Left ventricle myocardium inferior (tissue), 1 donor: Measurements from ENCODE around the gene DIAPH3. TPM values are rescaled to one million over a fixed set of nuclear protein-coding genes. Genes with fewer than 3 reads are reported as not detected.

Experiments used
- DNase-seq: peaks from one replicate; pipeline ENCODE4 v3.0.0-alpha.2; 2020
- H3K27ac ChIP-seq: fragments of 200-600 bp; replicated peaks from 2 replicates; pipeline ENCODE4 v1.8.0; 2021
- H3K27me3 ChIP-seq: fragments of 200-600 bp; 2 replicates; pipeline ENCODE4 v1.8.0; 2021; ENCODE audit warnings: low read depth
- H3K36me3 ChIP-seq: fragments of 200-600 bp; 2 replicates; pipeline ENCODE4 v1.8.0; 2021
- H3K4me1 ChIP-seq: fragments of 200-600 bp; 2 replicates; pipeline ENCODE4 v1.8.0; 2021
- H3K4me3 ChIP-seq: fragments of 200-600 bp; 2 replicates; pipeline ENCODE4 v1.8.0; 2021; ENCODE audit warnings: mild to moderate bottlenecking, moderate library complexity
- H3K9me3 ChIP-seq: fragments of 200-600 bp; replicated peaks from 2 replicates; pipeline ENCODE4 v1.8.0; 2021
- intact Hi-C: fragments of 100-400 bp; cut with micrococcal nuclease; formaldehyde crosslinking; loops from one replicate; pipeline ENCODE4 v1.11.0; 2022
- total RNA-seq: library from RNA; stranded (reverse); fragmentation: NEBNext Ultra II Directional; extraction: Animal tissue kit (Norgen Biotek cat#: 25700); gene quantifications from one replicate; pipeline ENCODE4 v1.2.1, GENCODE V29; 2021
- TF ChIP-seq, protein P1 (sequence below): fragments of 200-600 bp; IDR thresholded peaks from 2 replicates; pipeline ENCODE4 v1.8.0; 2021; ENCODE audit warnings: antibody characterized with exemption, mild to moderate bottlenecking, borderline replicate concordance
- donor health status: DM: no; HTN: yes; CAD: no; lungs with severe emphysema.

The DIAPH3 gene
- total RNA-seq, 1 donor from 2014 or later, result 0.25 TPM

DNA sequence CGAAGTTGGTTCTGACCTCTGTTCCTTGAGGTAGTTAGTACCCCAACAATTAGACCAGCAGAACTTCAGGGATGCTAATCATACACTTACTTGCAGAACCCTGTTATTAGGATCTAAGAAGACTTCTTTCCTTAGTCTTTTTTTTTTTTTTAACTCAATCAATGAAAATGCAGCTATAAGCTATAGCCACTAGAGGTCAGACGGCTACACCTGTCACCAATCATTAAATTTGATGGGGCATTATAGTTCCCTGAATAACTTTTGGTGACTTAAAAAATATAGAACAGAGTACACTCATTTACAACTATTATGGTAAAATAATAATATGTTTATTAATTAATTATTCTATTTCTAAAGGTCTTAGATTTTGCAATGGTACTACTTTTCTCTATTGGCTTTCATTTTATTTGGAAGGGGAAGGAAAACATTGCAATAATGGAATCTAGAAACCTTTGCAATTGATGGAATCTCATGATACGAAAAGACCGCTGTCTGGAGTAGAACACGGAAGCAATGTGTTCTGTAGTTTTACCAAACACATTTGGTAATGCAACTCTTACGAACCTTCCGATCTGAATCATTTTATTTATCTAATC, 483.2 kb downstream of the DIAPH3 start:
- no peak overlapping the region for H3K27ac ChIP-seq
- no peak for DNase-seq
- no peaks in the 10 kb centered on the region for H3K9me3 ChIP-seq
- H3K36me3 ChIP-seq, result no peaks in the 10 kb centered on the region
- intact Hi-C loops, result no loop called here
- TF ChIP-seq, protein P1, sequence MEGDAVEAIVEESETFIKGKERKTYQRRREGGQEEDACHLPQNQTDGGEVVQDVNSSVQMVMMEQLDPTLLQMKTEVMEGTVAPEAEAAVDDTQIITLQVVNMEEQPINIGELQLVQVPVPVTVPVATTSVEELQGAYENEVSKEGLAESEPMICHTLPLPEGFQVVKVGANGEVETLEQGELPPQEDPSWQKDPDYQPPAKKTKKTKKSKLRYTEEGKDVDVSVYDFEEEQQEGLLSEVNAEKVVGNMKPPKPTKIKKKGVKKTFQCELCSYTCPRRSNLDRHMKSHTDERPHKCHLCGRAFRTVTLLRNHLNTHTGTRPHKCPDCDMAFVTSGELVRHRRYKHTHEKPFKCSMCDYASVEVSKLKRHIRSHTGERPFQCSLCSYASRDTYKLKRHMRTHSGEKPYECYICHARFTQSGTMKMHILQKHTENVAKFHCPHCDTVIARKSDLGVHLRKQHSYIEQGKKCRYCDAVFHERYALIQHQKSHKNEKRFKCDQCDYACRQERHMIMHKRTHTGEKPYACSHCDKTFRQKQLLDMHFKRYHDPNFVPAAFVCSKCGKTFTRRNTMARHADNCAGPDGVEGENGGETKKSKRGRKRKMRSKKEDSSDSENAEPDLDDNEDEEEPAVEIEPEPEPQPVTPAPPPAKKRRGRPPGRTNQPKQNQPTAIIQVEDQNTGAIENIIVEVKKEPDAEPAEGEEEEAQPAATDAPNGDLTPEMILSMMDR, result peak; percentile 72
- H3K27me3 ChIP-seq, result no peaks in the 10 kb centered on the region
- H3K4me3 ChIP-seq, result no peak overlapping the region
- H3K4me1 ChIP-seq, result peaks cover 23% of the 10 kb centered on the region

DNA sequence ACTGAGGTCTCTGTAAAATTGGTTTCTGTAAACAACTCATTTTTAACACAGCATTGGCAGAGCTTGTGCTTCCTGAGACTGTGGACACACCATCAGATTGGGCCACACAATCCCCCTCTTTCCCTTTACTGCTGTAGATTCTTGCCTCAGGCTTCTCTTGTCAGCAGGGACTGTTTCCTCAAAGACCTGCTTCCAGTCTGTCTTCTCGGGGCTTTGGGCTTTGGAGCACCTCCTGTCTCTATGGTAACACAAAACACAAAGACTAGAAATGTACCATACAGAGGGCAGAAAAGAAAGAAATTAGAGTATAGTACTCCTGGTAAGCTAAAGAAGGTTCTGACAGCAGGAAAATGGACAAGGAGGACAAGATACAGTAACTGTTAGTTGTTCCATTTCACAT, 484.5 kb downstream of the DIAPH3 start:
- Histone ChIP-seq H3K4me1 (peaks cover 23% of the 10 kb centered on the region), H3K36me3 (no peaks in the 10 kb centered on the region), H3K9me3 (no peaks in the 10 kb centered on the region), H3K27ac (no peak overlapping the region), H3K4me3 (no peak overlapping the region), H3K27me3 (no peaks in the 10 kb centered on the region)
- intact Hi-C loops, result loop anchor here (5.0 to 10.0 kb wide), 2 partner anchors 144 to 287 kb away; no protein-coding TSS in a partner anchor
- DNase-seq, result no peak
- TF ChIP-seq, protein P1, result no peak

DNA sequence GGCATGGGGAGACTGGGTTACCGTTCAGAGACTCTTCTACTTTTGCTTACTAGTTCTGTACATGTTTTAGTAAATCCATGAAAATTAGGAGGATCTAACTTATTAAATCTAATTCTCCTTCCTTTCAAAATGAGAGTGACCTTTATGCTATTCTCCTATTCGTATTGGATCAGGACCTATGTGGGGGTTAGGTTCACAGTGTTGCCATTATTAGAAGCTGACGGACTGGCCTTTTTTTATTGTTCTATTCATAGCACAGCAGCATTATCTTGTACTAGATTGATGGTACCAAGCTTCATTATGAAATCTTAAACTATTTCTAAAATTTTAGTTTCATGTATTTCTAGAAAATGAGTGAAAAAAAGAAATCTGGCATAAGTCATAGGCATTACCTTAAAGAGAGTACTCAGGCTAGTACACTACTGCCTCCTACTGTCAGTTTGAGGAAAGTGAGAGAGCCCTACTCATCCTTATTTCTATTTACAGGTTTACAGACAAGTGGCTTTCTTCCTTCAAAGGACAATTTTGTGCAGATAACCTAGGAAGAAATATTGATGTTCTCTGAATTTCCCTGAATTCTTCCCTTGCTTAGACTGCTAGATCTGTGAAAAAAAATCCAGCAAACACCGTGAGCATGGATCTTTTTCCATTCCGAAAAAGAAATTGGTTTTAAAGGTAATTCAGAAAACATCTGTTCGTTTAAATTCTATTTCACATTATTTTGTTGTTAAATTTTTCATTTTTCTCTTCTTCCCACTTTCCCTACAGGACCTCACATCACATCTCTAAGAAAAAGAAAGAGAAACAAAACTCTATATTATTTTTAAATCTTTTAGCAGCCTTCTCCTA, 485.5 kb downstream of the DIAPH3 start:
- Histone ChIP-seq H3K4me3 (peak overlapping the region; percentile 1), H3K4me1 (peaks cover 23% of the 10 kb centered on the region), H3K36me3 (no peaks in the 10 kb centered on the region), H3K27me3 (no peaks in the 10 kb centered on the region), H3K27ac (peak overlapping the region; percentile 36), H3K9me3 (no peaks in the 10 kb centered on the region)
- intact Hi-C loops, result loop anchor here (5.0 to 10.0 kb wide), 2 partner anchors 143 to 286 kb away; no protein-coding TSS in a partner anchor
- TF ChIP-seq, protein P1, result peak; percentile 89
- no peak for DNase-seq

DNA sequence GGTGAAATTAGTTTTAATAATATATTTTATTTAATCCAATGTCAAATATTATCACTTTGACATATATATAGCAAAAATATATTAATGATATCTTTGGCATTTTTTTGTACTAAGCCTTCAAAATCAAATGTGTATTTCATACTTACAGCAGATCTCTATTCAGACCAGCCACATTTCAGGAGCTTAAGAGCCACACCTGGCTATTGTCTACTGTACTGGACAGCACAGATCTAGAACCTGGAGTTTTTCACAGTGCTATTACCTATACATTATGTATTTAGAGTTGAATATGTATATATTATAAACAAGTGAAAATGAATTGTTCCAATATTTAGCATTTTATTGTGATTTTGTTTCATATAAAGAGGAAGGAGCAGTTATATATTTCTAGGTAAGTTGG, 486.3 kb downstream of the DIAPH3 start:
- Histone ChIP-seq H3K27me3 (no peaks in the 10 kb centered on the region), H3K4me3 (no peak overlapping the region), H3K4me1 (peaks cover 23% of the 10 kb centered on the region), H3K9me3 (no peaks in the 10 kb centered on the region), H3K27ac (peak overlapping the region; percentile 36), H3K36me3 (no peaks in the 10 kb centered on the region)
- intact Hi-C loops, result loop anchor here (5.0 to 10.0 kb wide), 2 partner anchors 143 to 285 kb away; no protein-coding TSS in a partner anchor
- TF ChIP-seq, protein P1, result no peak
- no peak for DNase-seq

DNA sequence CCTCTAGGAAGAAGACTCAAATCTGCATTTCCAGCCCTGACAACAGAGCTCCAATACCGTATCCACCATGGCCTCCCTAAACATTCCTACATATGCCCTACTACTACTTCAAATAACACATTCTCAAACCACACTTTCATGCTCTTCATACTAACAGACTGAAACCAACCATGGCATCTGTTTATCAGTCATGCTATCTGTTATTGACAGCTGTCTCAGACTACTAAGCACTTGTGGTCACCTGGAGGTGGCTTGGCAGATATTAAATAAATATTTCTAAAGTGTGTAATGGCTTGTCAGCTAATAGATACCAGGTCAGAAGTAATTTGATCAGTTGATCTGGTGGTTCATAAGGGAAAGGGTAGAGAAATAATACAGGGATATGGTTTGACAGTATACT, 489.1 kb downstream of the DIAPH3 start:
- H3K9me3 ChIP-seq, result no peaks in the 10 kb centered on the region
- no peak overlapping the region for H3K4me3 ChIP-seq
- peaks cover 33% of the 10 kb centered on the region for H3K4me1 ChIP-seq
- TF ChIP-seq, protein P1, result no peak
- H3K27me3 ChIP-seq, result no peaks in the 10 kb centered on the region
- no peak for DNase-seq
- no peaks in the 10 kb centered on the region for H3K36me3 ChIP-seq
- no peak overlapping the region for H3K27ac ChIP-seq
- intact Hi-C loops, result loop anchor here (5.0 to 10.0 kb wide), 2 partner anchors 140 to 282 kb away; no protein-coding TSS in a partner anchor
